HG02870 (cell line): ENCODE results near the gene WFDC11.

Experiments used
- ATAC-seq: cut with Tn5 transposase; IDR thresholded peaks from one replicate; pipeline ENCODE4 v1.9.1; 2021; ENCODE audit warnings: mild to moderate bottlenecking, moderate library complexity; ENCODE audit not compliant: unreplicated experiment

WFDC11 gene

GRCh38 chr20:45629496-45630100 lies 40.4 kb downstream of the WFDC11 start, which contains the start of gene WFDC10A:
WFDC10A (plus strand) TSS chr20:45629739; CDS start chr20:45629814, 75 bp downstream.
- no peak for ATAC-seq

GRCh38 chr20:45626540-45626939 lies 43.5 kb downstream of the WFDC11 start:
- no peak for ATAC-seq

- ATAC-seq = no peak
Observed at GRCh38 chr20:45621593-45621992, 48.4 kb downstream of the WFDC11 start.

GRCh38 chr20:45617591-45617990 lies 52.4 kb downstream of the WFDC11 start:
- no peak for ATAC-seq

- no peak for ATAC-seq
Observed at GRCh38 chr20:45612314-45612713, 57.7 kb downstream of the WFDC11 start.

- no peak for ATAC-seq
Observed at GRCh38 chr20:45611054-45611453, 59.0 kb downstream of the WFDC11 start.

- no peak for ATAC-seq
Observed at GRCh38 chr20:45607810-45608209, 62.2 kb downstream of the WFDC11 start.
